HCT116 (cell line): ENCODE measurements around the gene ETF1. TPM values are rescaled to one million over a fixed set of nuclear protein-coding genes. Genes with fewer than 3 reads are reported as not detected.

ENCODE experiments used
- ATAC-seq: fragments of 200-7000 bp; cut with Tn5 transposase; 2 replicates; pipeline ENCODE4 v1.9.1; 2020; ENCODE audit warnings: mild to moderate bottlenecking, moderate library complexity
- BruUV-seq: library from RNA; stranded (reverse); fragments of 400-500 nt; replicated peaks from 2 replicates; lab custom pipeline; 2021; lab: Mats Ljungman, UMichigan
- CTCF ChIA-PET: fragments of 300-600 bp; sonication (Branson Sonifier 250); formaldehyde crosslinking; loops from one replicate; lab custom pipeline; 2021; ENCODE audit warnings: antibody characterized with exemption; lab: Charles Lee
- POLR2A ChIA-PET: fragments of 300-600, 350-600 bp; sonication (Branson Sonifier 250); formaldehyde crosslinking; loops from one replicate; lab custom pipeline; 2021; ENCODE audit warnings: antibody characterized with exemption; lab: Charles Lee
- RAD21 ChIA-PET, 2 experiments: fragments of 300-600 bp; sonication (Branson Sonifier 250); formaldehyde crosslinking; loops; one replicate each; lab custom pipeline; 2023; ENCODE audit warnings: low total read pairs in 2 of 2; ENCODE audit not compliant: uncharacterized antibody in 2 of 2, unreplicated experiment in 2 of 2, low non-redundant PET in 1 of 2; lab: Charles Lee
- DNase-seq: peaks from one replicate; pipeline ENCODE4 v3.0.0-alpha.2; 2010; ENCODE audit warnings: low read depth, low spot score
- H2AFZ ChIP-seq: fragments of 200-600 bp; shearing (Covaris generic), sonication (generic); 2 replicates; pipeline ENCODE4 v1.6.1; 2017; ENCODE audit warnings: low read depth, mixed run types, mixed read lengths, antibody characterized with exemption, low read length; ENCODE audit not compliant: poor library complexity, severe bottlenecking
- H3K27ac ChIP-seq: 2 replicates; pipeline ENCODE4 v1.5.1; 2012; ENCODE audit warnings: low read depth, low read length
- H3K27me3 ChIP-seq: fragments of 200-600 bp; sonication (generic); 2 replicates; pipeline ENCODE4 v1.6.1; 2016; ENCODE audit warnings: mixed run types, low read length, mixed read lengths; ENCODE audit not compliant: insufficient read depth
- H3K36me3 ChIP-seq, 2 experiments: fragments of 200-500 bp in 1 of 2; fragments of 200-600 bp in 1 of 2; sonication (Bioruptor generic) in 1 of 2; sonication (generic) in 1 of 2; 2 replicates each; pipeline versions ENCODE4 v1.5.1 to v1.6.1; 2014 to 2016; ENCODE audit warnings: low read length in 2 of 2, inconsistent platforms in 1 of 2, mixed read lengths in 1 of 2, mixed run types in 1 of 2; ENCODE audit not compliant: insufficient read depth in 2 of 2, control insufficient read depth in 1 of 2
- H3K4me1 ChIP-seq, 2 experiments: fragments of 200-600 bp in 1 of 2; sonication (generic) in 1 of 2; 2 replicates each; pipeline versions ENCODE4 v1.5.1 to v1.6.1; 2012 to 2017; ENCODE audit warnings: low read length in 2 of 2, inconsistent platforms in 1 of 2, mild to moderate bottlenecking in 1 of 2, mixed read lengths in 1 of 2, mixed run types in 1 of 2, moderate library complexity in 1 of 2; ENCODE audit not compliant: insufficient read depth in 2 of 2, control insufficient read depth in 1 of 2
- H3K4me2 ChIP-seq: fragments of 200-600 bp; sonication (generic); 2 replicates; pipeline ENCODE4 v1.6.1; 2017; ENCODE audit warnings: mixed run types, low read length, mixed read lengths
- H3K4me3 ChIP-seq, 2 experiments: fragments of 200-600 bp in 1 of 2; sonication (generic) in 1 of 2; replicated peaks in 1 of 2; 2 replicates each; pipeline ENCODE4 v1.5.1; 2011 to 2016; ENCODE audit warnings: low read length in 2 of 2, control low read depth in 1 of 2, low read depth in 1 of 2, mild to moderate bottlenecking in 1 of 2, mixed read lengths in 1 of 2, mixed run types in 1 of 2
- H3K79me2 ChIP-seq: fragments of 200-600 bp; sonication (generic); 2 replicates; pipeline ENCODE4 v1.6.1; 2017; ENCODE audit warnings: mild to moderate bottlenecking, mixed run types, low read length, moderate library complexity, mixed read lengths; ENCODE audit not compliant: insufficient read depth
- H3K9ac ChIP-seq: fragments of 200-600 bp; sonication (generic); 2 replicates; pipeline ENCODE4 v1.6.1; 2016; ENCODE audit warnings: low read length, mixed read lengths
- H3K9me2 ChIP-seq: fragments of 200-600 bp; sonication (generic), shearing (Covaris generic); 2 replicates; pipeline ENCODE4 v1.6.1; 2017; ENCODE audit warnings: mixed run types, mild to moderate bottlenecking, moderate library complexity; ENCODE audit not compliant: insufficient read depth
- H3K9me3 ChIP-seq, 2 experiments: fragments of 200-500 bp in 1 of 2; fragments of 200-600 bp in 1 of 2; sonication (Bioruptor generic) in 1 of 2; sonication (generic) in 1 of 2; 2 replicates each; pipeline ENCODE4 v1.6.1; 2014 to 2017; ENCODE audit warnings: low read length in 2 of 2, mixed read lengths in 2 of 2, inconsistent platforms in 1 of 2, low read depth in 1 of 2, mild to moderate bottlenecking in 1 of 2, mixed run types in 1 of 2, moderate library complexity in 1 of 2; ENCODE audit not compliant: control insufficient read depth in 1 of 2, insufficient read depth in 1 of 2
- H4K20me1 ChIP-seq: fragments of 200-600 bp; sonication (generic), shearing (Covaris generic); 2 replicates; pipeline ENCODE4 v1.6.1; 2017; ENCODE audit warnings: mixed run types, mild to moderate bottlenecking, moderate library complexity; ENCODE audit not compliant: insufficient read depth
- CBX3 ChIP-seq: IDR thresholded peaks from 2 replicates; pipeline ENCODE4 v1.6.1; 2012; ENCODE audit warnings: low read depth
- CEBPB ChIP-seq: IDR thresholded peaks from 2 replicates; pipeline ENCODE4 v1.6.1; 2012; ENCODE audit warnings: low read depth
- CTCF ChIP-seq, 3 experiments: fragments of 200-600 bp in 1 of 3; sonication (generic) in 1 of 3; IDR thresholded peaks in 2 of 3; conservative IDR thresholded peaks in 1 of 3; 2 replicates each; pipeline ENCODE4 v1.5.1; 2012 to 2017; ENCODE audit warnings: low read depth in 2 of 3, low read length in 2 of 3, antibody characterized with exemption in 1 of 3, borderline replicate concordance in 1 of 3, control low read depth in 1 of 3, mild to moderate bottlenecking in 1 of 3, mixed read lengths in 1 of 3, mixed run types in 1 of 3, moderate library complexity in 1 of 3; ENCODE audit not compliant: insufficient read depth in 1 of 3
- EGR1 ChIP-seq: IDR thresholded peaks from 2 replicates; pipeline ENCODE4 v1.6.1; 2012; ENCODE audit warnings: low read depth
- EZH2 ChIP-seq: fragments of 200-600 bp; sonication (generic); IDR thresholded peaks from 2 replicates; pipeline ENCODE4 v1.6.1; 2017; ENCODE audit warnings: antibody characterized with exemption, mixed run types
- JUND ChIP-seq: IDR thresholded peaks from 2 replicates; pipeline ENCODE4 v1.6.1; 2012
- POLR2AphosphoS5 ChIP-seq: IDR thresholded peaks from 2 replicates; pipeline ENCODE4 v1.6.1; 2011; ENCODE audit warnings: mild to moderate bottlenecking, low read depth, low read length, moderate library complexity
- SP1 ChIP-seq: IDR thresholded peaks from 2 replicates; pipeline ENCODE4 v1.6.1; 2012; ENCODE audit warnings: low read depth
- TCF7L2 ChIP-seq: IDR thresholded peaks from 2 replicates; pipeline ENCODE4 v1.7.0; 2011; ENCODE audit warnings: borderline replicate concordance, inconsistent platforms; ENCODE audit not compliant: insufficient read depth, insufficient read length; ENCODE audit errors: extremely low read depth
- ZBTB33 ChIP-seq: IDR thresholded peaks from 2 replicates; pipeline ENCODE4 v1.6.1; 2011; ENCODE audit warnings: mild to moderate bottlenecking, low read length, moderate library complexity; ENCODE audit not compliant: insufficient replicate concordance; ENCODE audit errors: extremely low read depth
- ZFX ChIP-seq: fragments of 450-650 bp; IDR thresholded peaks from 2 replicates; pipeline ENCODE4 v1.6.1; 2017
- intact Hi-C: fragments of 100-400 bp; cut with micrococcal nuclease; formaldehyde crosslinking; loops from 2 replicates; pipeline ENCODE4 v1.10.0; 2022
- total RNA-seq: library from RNA; stranded (reverse); gene quantifications from one replicate; pipeline ENCODE4 v1.2.1, GENCODE V29; 2021; ENCODE audit not compliant: unreplicated experiment
- TF ChIP-seq, protein P1 (sequence below): IDR thresholded peaks from 2 replicates; pipeline ENCODE4 v1.6.1; 2012; ENCODE audit warnings: low read depth
- TF ChIP-seq, protein P2 (sequence below): IDR thresholded peaks from 2 replicates; pipeline ENCODE4 v1.6.1; 2012

ETF1 gene
- total RNA-seq, 1 experiment from 2014 or later: 178 TPM

- no TSS peak for BruUV-seq
- no peaks in the 10 kb centered on the region for H3K79me2 ChIP-seq
- H4K20me1 ChIP-seq: no peaks in the 10 kb centered on the region
- H3K9me2 ChIP-seq: no peaks in the 10 kb centered on the region
- no peak overlapping the region for H3K27ac ChIP-seq
- H3K4me2 ChIP-seq: no peak overlapping the region
- ChIA-PET CTCF (no interaction called here), RAD21 (interaction anchor here in 1 of 2 experiments (0.6 kb wide), 1 partner anchor 357 kb away, joined by 3 read pairs; no protein-coding TSS in a partner anchor), POLR2A (interaction anchor here (1.0 kb wide), 1 partner anchor 33 kb away, joined by 3 read pairs; the partner anchor contains the start of gene EGR1)
- no peaks in the 10 kb centered on the region for H3K27me3 ChIP-seq
- no peaks in the 10 kb centered on the region for H3K9me3 ChIP-seq
- ATAC-seq (no peak), DNase-seq (no peak)
- H3K4me3 ChIP-seq: no peak overlapping the region
- no peak overlapping the region for H3K9ac ChIP-seq
- no peaks in the 10 kb centered on the region for H3K36me3 ChIP-seq
- peaks cover 0 to 4% of the 10 kb centered on the region in 2 experiments; a peak in 2 of 4 replicates for H3K4me1 ChIP-seq
- TF ChIP-seq, protein P1, sequence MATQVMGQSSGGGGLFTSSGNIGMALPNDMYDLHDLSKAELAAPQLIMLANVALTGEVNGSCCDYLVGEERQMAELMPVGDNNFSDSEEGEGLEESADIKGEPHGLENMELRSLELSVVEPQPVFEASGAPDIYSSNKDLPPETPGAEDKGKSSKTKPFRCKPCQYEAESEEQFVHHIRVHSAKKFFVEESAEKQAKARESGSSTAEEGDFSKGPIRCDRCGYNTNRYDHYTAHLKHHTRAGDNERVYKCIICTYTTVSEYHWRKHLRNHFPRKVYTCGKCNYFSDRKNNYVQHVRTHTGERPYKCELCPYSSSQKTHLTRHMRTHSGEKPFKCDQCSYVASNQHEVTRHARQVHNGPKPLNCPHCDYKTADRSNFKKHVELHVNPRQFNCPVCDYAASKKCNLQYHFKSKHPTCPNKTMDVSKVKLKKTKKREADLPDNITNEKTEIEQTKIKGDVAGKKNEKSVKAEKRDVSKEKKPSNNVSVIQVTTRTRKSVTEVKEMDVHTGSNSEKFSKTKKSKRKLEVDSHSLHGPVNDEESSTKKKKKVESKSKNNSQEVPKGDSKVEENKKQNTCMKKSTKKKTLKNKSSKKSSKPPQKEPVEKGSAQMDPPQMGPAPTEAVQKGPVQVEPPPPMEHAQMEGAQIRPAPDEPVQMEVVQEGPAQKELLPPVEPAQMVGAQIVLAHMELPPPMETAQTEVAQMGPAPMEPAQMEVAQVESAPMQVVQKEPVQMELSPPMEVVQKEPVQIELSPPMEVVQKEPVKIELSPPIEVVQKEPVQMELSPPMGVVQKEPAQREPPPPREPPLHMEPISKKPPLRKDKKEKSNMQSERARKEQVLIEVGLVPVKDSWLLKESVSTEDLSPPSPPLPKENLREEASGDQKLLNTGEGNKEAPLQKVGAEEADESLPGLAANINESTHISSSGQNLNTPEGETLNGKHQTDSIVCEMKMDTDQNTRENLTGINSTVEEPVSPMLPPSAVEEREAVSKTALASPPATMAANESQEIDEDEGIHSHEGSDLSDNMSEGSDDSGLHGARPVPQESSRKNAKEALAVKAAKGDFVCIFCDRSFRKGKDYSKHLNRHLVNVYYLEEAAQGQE: no peak
- no peak for TF ChIP-seq EGR1
- no peak for TF ChIP-seq POLR2AphosphoS5
- TF ChIP-seq TCF7L2: no peak
- no peak for TF ChIP-seq SP1
- TF ChIP-seq CBX3: no peak
- TF ChIP-seq ZFX: no peak
- no peak for TF ChIP-seq JUND
- TF ChIP-seq EZH2: no peak
- no peak for TF ChIP-seq CTCF (IDR thresholded peaks at IDR 0.05 in 2 of 3, conservative IDR thresholded peaks at IDR 0.05 in 1 of 3; ENCODE audit: borderline replicate concordance in 1 of 3, insufficient read depth in 1 of 3, low read depth in 2 of 3, low read length in 2 of 3)
- TF ChIP-seq, protein P2, sequence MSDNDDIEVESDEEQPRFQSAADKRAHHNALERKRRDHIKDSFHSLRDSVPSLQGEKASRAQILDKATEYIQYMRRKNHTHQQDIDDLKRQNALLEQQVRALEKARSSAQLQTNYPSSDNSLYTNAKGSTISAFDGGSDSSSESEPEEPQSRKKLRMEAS: no peak
- TF ChIP-seq CEBPB: no peak
- no peak for TF ChIP-seq ZBTB33
- intact Hi-C loops: no loop called here
- no peak overlapping the region for H2AFZ ChIP-seq
Measured at GRCh38 chr5:138498376-138498775, 44.7 kb downstream of the ETF1 start.
